ENCODE data around the gene SASS6.

- TF ChIP-seq POLR2AphosphoS5 (IDR thresholded peaks at IDR 0.05; ENCODE audit: low read depth, low read length), result no peak
- no peak for TF ChIP-seq FOXP2 (optimal IDR thresholded peaks at IDR 0.05; ENCODE audit: borderline replicate concordance, extremely low read depth, extremely low read length, insufficient read depth)
These were observed 93.1 kb downstream of the SASS6 start for GRCh38 chr1:100039591-100039990.
